Hematopoietic multipotent progenitor cell (in vitro differentiated cells): ENCODE measurements around the gene FNDC10. TPM values are rescaled to one million over a fixed set of nuclear protein-coding genes. Genes with fewer than 3 reads are reported as not detected.
"Not testable (repeated sequence)": the region's sequence is repeated elsewhere in the genome, so short reads cannot be mapped to it uniquely, and the experiment has no call there.

Experiments used
- DNase-seq, 3 donors: peaks; one replicate each; pipeline ENCODE4 v3.0.0-alpha.2; 2011 to 2015; ENCODE audit warnings: low read depth in 2 of 3, low spot score in 2 of 3
- total RNA-seq: library from RNA; depleted of rRNA; stranded (reverse); fragments of >200 nt; gene quantifications from one replicate; pipeline ENCODE4 v1.2.3, GENCODE V29; 2012

FNDC10 gene
- total RNA-seq = 3.5 TPM

GRCh38 chr1:1599935-1600860 lies at the start of gene FNDC10:
TSS of gene FNDC10 (minus strand) at chr1:1600135. CDS start at chr1:1600015, 120 bp downstream.
- no peak for DNase-seq

GRCh38 chr1:1648265-1648664 lies 48.3 kb upstream of the FNDC10 start:
- DNase-seq = not testable (repeated sequence)

DNA sequence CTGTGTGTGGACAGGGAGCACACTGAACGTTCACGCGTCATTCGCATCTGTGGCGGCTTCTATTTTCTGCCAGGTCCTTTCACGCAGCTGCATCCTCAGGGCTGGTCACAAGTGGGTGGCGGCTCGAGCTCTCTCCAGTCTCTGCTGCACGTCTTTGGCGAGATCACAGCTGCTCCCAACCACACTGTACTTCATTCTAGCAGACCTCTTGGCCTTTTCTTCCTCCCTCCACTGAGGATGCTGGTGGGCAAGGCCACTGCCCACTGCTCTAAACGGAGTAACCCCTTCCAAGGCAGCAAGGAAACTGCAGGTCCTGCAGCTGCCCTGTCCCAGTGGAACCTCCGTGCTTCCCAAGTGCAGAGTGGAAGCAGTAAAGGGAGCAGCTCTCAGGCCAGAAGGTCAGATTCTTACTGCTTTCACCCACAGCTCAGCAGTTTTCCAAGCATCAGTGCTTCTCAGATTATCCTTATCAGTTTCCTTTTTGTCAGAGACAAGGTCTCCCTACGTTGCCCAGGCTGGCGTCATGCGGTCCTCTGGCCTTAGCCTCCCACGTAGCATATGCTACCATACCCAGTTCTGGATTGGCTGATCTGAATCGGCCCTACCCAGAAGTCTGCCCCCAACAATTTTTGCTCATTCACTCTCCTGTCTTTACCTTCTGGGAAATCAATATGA lies 47.8 kb upstream of the FNDC10 start:
- not testable (repeated sequence) for DNase-seq

GRCh38 chr1:1646326-1646725 lies 46.4 kb upstream of the FNDC10 start:
- not testable (repeated sequence) for DNase-seq

DNA sequence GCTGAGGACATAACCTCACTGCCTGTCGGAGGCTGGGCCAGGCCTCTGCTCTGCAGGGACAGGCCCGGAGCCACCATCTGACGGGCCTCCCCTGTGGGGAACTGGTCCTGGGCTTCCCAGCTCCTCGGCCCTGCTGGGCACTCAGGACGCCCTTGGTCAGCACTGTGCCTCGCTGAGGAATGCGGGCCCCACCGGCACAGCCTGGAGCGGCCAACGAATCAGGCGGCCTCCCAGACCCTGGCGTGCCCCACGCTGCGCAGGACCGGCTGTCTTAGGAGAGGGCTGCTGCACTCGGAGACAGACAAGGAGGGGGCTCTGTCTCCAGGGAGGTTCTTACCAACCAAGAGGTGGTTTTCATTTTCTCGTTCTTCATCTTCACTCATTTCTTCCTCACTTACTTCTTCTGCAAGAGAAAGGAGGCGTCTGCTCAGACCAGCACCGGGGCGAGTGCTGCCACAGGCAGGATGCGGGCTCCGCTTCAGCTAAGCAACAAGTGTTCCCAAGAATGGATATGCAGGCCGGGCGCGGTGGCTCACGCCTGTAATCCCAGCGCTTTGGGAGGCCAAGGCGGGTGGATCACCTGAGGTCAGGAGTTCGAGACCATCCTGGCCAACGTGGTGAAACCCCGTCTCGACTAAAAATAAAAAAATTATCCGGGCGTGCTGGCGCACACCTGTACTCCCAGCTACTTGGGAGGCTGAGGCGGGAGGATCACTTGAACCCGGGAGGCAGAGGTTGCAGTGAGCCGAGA lies 41.0 kb upstream of the FNDC10 start:
- DNase-seq = not testable (repeated sequence)

DNA sequence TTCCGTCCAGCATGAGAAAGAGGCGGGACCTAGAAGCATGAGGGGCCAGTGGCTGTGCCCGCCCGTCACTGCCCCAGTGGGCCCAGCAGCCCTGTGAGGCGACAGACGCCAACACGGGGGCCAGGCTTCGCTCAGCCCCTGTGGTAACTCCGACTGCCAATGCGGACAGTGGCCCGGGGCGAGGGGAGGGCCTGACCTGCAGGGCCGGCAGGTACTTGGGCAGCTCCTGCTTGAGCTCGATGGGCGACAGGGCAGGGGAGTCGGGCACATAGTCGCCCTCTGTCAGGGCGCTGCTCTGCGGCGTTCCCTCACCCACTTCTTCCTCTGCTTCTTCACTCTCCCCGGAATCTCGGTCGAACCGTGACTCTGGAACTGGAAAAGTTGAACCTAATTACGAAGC lies 40.1 kb upstream of the FNDC10 start:
- not testable (repeated sequence) for DNase-seq

DNA sequence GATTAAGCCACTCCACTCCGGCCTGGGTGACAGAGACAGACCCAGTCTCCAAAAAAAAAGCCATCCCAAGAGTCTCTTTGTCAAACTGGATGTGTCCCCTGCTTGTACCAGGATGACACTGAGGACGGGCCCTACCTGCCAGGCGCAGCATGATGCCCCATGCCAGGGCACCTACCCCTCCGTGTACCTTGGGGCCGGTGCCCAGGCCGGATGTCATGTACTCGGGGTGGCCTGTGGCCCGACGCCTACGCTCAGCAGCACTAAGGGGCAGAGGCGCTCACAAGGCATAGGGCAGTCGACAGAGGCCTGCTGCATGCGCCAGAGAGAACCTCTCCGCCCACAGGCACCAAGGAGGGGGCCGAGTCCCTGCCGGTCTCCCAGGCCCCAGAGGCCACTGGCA lies 39.4 kb upstream of the FNDC10 start:
- not testable (repeated sequence) for DNase-seq

GRCh38 chr1:1638528-1638927 lies 38.6 kb upstream of the FNDC10 start:
- not testable (repeated sequence) for DNase-seq

DNA sequence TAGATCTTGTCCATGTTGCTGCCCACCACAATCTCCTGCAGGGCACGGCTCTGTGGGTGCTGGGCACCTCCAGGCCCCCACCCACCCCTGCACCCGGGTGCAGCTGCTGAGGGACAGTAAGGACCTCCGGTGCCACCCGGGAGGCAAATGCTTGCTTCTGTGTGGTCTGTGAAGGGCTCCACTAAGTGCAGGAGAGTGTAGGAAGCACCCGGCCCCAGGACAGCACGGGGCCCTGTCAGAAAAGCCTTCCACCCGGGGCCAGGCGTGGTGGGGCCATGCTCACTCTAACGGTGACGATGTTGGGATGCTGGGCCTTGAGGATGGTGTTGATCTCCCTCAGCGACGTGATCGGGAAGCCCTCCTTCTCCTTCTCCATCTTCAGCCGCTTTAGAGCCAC lies 37.5 kb upstream of the FNDC10 start:
- not testable (repeated sequence) for DNase-seq

- DNase-seq = not testable (repeated sequence)
Measured at GRCh38 chr1:1636621-1637478, 36.9 kb upstream of the FNDC10 start.

DNA sequence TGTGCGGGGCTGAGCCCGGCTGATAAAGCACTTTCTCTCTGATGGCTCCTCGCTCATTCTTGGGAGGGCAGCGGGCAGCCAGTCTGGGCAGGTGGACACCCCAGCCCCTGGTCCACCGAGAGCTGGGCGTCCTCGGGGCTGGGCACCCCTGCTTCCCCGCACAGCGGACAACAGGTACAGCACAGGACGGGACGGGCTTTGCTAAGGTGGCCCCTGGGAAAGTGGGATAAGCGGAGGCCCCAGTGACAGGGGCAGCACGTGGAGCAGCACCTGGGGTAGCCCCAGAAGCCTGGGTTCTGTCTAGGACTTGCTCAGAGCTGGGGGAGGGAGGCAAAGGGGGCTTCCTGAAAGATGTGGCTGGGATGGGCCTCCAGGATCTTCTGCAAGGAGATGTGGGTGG lies 34.7 kb upstream of the FNDC10 start:
- DNase-seq = not testable (repeated sequence)

GRCh38 chr1:1633409-1633808 lies 33.5 kb upstream of the FNDC10 start:
- not testable (repeated sequence) for DNase-seq

DNA sequence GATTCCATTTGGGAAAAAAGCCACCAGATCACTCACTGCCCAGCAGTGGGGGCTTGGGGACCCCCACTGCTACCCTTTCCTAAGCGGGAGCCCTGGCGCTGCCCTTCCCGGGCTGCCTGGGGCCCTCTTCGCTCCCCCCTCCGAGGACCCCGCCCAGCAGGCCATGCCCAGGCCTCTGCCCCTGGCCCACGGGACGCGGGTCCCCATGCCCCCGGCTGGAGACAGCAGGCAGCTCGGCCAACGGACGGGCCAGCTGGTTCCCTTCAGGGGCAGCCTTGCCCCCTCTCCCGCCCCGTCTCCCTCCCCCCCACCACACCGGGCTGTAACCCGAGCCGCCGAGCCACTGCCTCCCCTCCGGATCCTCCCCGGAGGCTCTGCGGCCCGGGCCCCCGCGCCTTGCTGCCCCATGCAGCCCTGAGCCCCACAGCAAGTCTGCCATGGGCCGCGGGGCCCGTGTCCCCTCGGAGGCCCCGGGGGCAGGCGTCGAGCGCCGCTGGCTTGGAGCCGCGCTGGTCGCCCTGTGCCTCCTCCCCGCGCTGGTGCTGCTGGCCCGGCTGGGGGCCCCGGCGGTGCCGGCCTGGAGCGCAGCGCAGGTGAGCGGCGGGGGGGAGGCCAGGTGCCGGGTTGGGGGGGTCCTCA lies 32.0 kb upstream of the FNDC10 start, which contains the start of gene MMP23B:
Gene MMP23B, plus strand, starts transcription at position 392 of the 639 bp plus-strand sequence. Its CDS starts 46 bp downstream, at position 438.
- no peak for DNase-seq

DNA sequence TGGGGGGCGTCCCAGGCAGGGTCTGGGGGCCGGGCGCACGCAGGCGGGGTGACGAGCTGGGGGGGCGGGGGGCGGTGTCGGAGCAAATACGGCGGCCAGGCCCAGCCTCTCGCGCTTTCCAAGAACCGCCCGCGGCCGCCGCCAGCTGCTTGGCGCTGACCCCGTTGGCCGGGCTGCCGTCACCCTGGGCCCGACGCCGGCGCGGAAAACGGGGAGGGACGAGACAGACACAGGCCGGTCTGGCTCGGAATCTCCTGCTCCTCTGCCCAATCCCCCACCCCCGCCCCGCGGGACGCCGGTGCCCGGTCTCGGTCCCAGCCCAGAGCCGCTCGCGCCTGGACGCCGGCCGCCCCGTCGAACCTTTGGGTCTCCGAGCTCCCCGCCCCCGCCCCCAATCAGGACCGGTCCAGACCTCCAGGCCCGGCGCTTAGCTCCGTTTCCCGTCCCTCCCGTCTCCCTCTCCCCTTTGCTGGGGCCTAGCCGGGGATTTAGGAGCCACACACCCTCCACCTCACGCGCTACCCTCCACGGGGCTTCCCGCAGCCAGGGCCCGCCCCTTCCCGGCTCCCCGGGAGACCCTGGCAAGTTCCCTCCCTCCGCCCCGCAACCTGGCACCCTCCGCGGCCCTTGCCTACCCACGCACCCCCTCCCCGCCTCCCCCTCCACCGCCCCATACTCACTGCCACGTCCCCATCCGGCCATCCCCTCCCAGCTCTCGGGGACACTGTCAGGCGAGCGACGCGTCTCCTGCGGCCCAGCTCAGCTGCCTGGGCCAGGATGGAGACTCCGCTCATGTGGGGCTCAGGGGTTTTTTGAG lies 31.2 kb upstream of the FNDC10 start:
- no peak for DNase-seq

DNA sequence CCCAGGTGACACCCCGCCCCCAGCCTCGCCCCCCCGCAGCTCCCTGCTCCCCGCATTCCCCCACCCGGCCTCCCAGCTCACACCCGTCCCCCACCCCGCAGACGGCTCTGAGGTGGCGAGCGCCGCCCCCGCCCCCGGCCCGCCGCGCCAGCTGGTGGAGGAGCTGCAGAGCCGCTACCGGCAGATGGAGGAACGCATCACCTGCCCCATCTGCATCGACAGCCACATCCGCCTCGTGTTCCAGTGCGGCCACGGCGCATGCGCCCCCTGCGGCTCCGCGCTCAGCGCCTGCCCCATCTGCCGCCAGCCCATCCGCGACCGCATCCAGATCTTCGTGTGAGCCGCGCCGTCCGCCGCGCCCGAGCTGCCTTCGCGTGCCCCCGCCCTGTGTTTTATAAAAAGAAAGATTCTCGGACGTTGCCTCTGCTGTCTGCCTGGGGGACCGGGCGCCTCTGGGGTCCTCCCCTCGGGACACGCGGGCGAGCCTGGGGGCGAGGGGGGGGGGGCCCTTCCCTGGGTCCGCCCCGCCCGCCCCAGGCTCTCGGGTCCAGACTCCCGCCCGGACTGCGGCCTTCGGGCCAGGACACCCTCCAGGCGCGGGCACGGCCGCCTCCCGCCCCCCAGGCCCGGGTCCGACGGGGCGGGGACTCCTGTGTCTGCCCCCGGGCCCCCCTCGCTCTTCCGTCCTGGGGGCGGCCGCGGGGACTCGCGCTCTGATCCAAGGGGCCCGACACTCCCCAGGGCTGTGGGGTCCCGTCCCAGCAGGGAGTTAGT lies 30.4 kb upstream of the FNDC10 start:
- peak; percentile 88 to 97 (median 95) for DNase-seq

DNA sequence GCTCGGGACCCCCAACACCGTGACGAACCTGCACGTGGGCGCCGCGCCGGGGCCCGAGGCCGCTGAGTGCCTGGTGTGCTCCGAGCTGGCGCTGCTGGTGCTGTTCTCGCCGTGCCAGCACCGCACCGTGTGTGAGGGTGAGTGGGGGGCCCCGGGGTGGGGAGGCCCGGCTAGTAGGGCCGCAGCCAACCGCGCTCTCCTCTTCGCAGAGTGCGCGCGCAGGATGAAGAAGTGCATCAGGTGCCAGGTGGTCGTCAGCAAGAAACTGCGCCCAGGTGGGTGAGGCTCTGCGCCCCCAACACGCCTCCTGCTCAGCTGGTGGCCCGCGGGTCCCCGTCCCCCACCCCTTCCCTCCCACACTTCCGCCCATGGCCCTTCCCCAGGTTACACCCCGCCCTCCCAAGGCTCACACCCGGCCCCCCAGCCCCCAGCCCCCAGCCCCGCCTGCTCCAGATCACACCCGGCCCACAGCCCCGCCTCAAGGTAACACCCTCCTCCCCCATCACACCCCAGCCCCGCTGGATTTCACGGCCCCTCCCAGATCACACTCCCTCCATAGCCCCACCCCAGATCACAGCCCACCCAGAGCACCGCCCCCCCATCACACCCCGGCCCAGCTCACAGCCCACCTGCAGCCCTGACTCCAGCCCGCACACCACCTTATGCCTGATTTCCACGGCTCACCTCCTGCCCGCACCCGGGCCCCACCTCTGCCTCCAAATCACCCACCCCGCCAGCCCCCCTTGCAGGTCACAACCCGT lies 29.7 kb upstream of the FNDC10 start:
- DNase-seq = peak in 1 of 3 donors; percentile 45
